ENCODE measurements around the gene PODN.

- no peak for TF ChIP-seq POLR2AphosphoS5 (IDR thresholded peaks at IDR 0.05)
- no peak for TF ChIP-seq CTCF (IDR thresholded peaks at IDR 0.05 in 8 of 11, conservative IDR thresholded peaks at IDR 0.05 in 3 of 11)
Measured at GRCh38 chr1:53094533-53094919, 32.5 kb downstream of the PODN start.
